ENCODE measurements around the gene LENG9. TPM values are rescaled to one million over a fixed set of nuclear protein-coding genes. Genes with fewer than 3 reads are reported as not detected.
A peak's percentile ranks its signal among the peaks of the same experiment; 100 is the strongest.

LENG9 gene
- total and polyA plus RNA-seq, 2 of the 13 experiments (the other 11 are each of a cell fraction or from before 2014, with no cell fraction given) = 0.75 to 2.9 TPM

DNA sequence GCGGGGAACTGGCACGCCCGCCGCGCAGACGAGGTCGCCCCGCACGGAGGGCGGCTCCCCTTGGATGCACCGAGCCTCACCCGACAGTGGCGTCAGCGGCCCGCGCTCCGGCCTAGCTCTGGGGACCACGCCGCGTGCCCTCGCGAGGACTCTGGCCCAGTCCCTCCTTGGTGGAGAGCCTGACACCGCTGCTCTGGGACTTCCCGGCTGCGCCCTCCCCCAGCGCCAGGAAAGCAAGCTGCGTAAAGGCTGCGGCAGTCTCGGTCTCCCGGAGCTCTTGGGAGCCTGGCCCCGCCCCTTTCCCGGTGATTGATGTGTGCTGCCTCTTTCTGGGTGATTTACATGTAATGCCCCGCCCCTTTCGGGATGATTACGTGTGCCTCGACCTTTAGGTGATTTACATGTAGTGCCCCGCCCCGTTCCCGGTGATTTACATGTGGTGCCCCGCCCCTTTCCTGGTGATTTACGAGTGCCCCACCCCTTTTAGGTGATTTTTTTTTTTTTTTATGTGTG lies at the start of gene LENG9 (continued):
- TF ChIP-seq, protein P1, sequence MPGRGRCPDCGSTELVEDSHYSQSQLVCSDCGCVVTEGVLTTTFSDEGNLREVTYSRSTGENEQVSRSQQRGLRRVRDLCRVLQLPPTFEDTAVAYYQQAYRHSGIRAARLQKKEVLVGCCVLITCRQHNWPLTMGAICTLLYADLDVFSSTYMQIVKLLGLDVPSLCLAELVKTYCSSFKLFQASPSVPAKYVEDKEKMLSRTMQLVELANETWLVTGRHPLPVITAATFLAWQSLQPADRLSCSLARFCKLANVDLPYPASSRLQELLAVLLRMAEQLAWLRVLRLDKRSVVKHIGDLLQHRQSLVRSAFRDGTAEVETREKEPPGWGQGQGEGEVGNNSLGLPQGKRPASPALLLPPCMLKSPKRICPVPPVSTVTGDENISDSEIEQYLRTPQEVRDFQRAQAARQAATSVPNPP (CRISPR knock-in tag; IDR thresholded peaks at IDR 0.05) = no peak
- TF ChIP-seq, protein P2, sequence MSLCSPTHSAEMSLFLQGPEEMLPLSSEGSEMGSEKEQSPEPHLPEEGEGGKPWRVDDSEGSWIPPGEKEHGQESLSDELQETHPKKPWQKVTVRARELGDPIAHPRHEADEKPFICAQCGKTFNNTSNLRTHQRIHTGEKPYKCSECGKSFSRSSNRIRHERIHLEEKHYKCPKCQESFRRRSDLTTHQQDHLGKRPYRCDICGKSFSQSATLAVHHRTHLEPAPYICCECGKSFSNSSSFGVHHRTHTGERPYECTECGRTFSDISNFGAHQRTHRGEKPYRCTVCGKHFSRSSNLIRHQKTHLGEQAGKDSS (CRISPR knock-in tag; IDR thresholded peaks at IDR 0.05; ENCODE audit: borderline replicate concordance, low read depth) = no peak; the same call in 1 of the 2 replicates
- TF ChIP-seq EHMT2 (IDR thresholded peaks at IDR 0.05; ENCODE audit: borderline replicate concordance, low read depth, low read length) (no peak), NRL (CRISPR knock-in tag; IDR thresholded peaks at IDR 0.05; ENCODE audit: borderline replicate concordance) (peak; percentile 72; the same call in 1 of the 2 replicates), NFE2 (CRISPR knock-in tag; IDR thresholded peaks at IDR 0.05) (no peak), HOXA7 (CRISPR knock-in tag; IDR thresholded peaks at IDR 0.05) (no peak), ZNF670 (CRISPR knock-in tag; IDR thresholded peaks at IDR 0.05; ENCODE audit: borderline replicate concordance) (peak; percentile 5; the same call in 1 of the 2 replicates), GPN1 (CRISPR knock-in tag; IDR thresholded peaks at IDR 0.05; ENCODE audit: borderline replicate concordance) (no peak; the same call in 1 of the 2 replicates), ZNF564 (CRISPR knock-in tag; IDR thresholded peaks at IDR 0.05) (no peak), JARID2 (CRISPR knock-in tag; IDR thresholded peaks at IDR 0.05; ENCODE audit: insufficient replicate concordance) (no peak), ZNF598 (CRISPR knock-in tag; IDR thresholded peaks at IDR 0.05; ENCODE audit: borderline replicate concordance) (no peak), ZSCAN29 (CRISPR knock-in tag; conservative IDR thresholded peaks at IDR 0.05) (no peak), NONO (IDR thresholded peaks at IDR 0.05) (no peak), NONO (CRISPR knock-in tag; conservative IDR thresholded peaks at IDR 0.05) (peak; percentile 58; the same call in 1 of the 2 replicates), HCFC1 (IDR thresholded peaks at IDR 0.05; ENCODE audit: low read depth, low read length) (no peak), ZNF30 (CRISPR knock-in tag; IDR thresholded peaks at IDR 0.05) (no peak), GABPB1 (CRISPR knock-in tag; IDR thresholded peaks at IDR 0.05) (no peak; the same call in 1 of the 2 replicates), ZNF10 (CRISPR knock-in tag; IDR thresholded peaks at IDR 0.05; ENCODE audit: borderline replicate concordance, low read depth) (no peak), ZSCAN31 (CRISPR knock-in tag; IDR thresholded peaks at IDR 0.05; ENCODE audit: low read depth) (0 out of 2 replicates have a peak, but pooled peaks have one; percentile 12), ZNF775 (CRISPR knock-in tag; IDR thresholded peaks at IDR 0.05; ENCODE audit: borderline replicate concordance) (no peak), IKZF1 (IDR thresholded peaks at IDR 0.05) (no peak), ZSCAN9 (CRISPR knock-in tag; IDR thresholded peaks at IDR 0.05; ENCODE audit: borderline replicate concordance) (0 out of 2 replicates have a peak, but pooled peaks have one; percentile 37), ZNF556 (CRISPR knock-in tag; IDR thresholded peaks at IDR 0.05; ENCODE audit: borderline replicate concordance) (no peak), ZNF660 (CRISPR knock-in tag; IDR thresholded peaks at IDR 0.05; ENCODE audit: borderline replicate concordance, low read depth) (no peak), ZNF724P (CRISPR knock-in tag; IDR thresholded peaks at IDR 0.05; ENCODE audit: borderline replicate concordance) (no peak), MXI1 (IDR thresholded peaks at IDR 0.05; ENCODE audit: borderline replicate concordance, low read depth, low read length) (peak; percentile 32; the same call in 1 of the 3 replicates), MATR3 (CRISPR knock-in tag; IDR thresholded peaks at IDR 0.05) (no peak), ZNF331 (CRISPR knock-in tag; IDR thresholded peaks at IDR 0.05) (peak; percentile 71)
- TF ChIP-seq, protein P3, sequence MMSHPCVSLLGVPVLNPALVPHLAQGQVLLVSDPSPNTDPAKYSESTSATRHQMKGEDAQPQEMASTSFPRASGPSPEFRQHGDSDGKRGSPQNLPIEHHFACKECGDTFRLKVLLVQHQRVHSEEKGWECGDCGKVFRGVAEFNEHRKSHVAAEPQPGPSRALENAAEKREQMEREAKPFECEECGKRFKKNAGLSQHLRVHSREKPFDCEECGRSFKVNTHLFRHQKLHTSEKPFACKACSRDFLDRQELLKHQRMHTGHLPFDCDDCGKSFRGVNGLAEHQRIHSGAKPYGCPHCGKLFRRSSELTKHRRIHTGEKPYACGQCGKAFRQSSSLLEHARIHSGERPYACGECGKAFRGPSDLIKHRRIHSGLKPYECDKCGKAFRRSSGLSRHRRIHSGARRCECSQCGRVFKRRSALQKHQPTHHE (CRISPR knock-in tag; IDR thresholded peaks at IDR 0.05; ENCODE audit: borderline replicate concordance) = 0 out of 2 replicates have a peak, but pooled peaks have one; percentile 13

All from HepG2 (cell line).